ENCODE results near the gene FOXD1.

GRCh38 chr5:73415171-73415570 lies 33.4 kb downstream of the FOXD1 start:
- TF ChIP-seq CTCF (conservative IDR thresholded peaks at IDR 0.05; ENCODE audit: low read depth, low read length): no peak
- TF ChIP-seq EZH2 (IDR thresholded peaks at IDR 0.05; ENCODE audit: borderline replicate concordance, low read depth, low read length, poor library complexity, severe bottlenecking): no peak

All from A673 (cell line).